ENCODE data around the gene HSD17B3.

Gene HSD17B3

GRCh38 chr9:96321515-96321914, 19.5 kb upstream of the HSD17B3 start:
- Histone ChIP-seq H3K4me3 (ENCODE audit: low read depth, low read length) (no peak overlapping the region), H3K4me1 (no peaks in the 10 kb centered on the region), H3K9me3 (ENCODE audit: control insufficient read depth, low read length) (no peaks in the 10 kb centered on the region), H3K36me3 (ENCODE audit: control insufficient read depth, insufficient read depth, low read length) (no peaks in the 10 kb centered on the region), H2AFZ (no peak overlapping the region), H3K27me3 (ENCODE audit: control insufficient read depth, insufficient read depth, low read length) (no peaks in the 10 kb centered on the region), H3K4me2 (ENCODE audit: low read length) (no peak overlapping the region), H3K27ac (no peak overlapping the region), H3K9ac (no peak overlapping the region), H3K79me2 (no peaks in the 10 kb centered on the region)
- no peak for TF ChIP-seq CTCF (IDR thresholded peaks at IDR 0.05)

GRCh38 chr9:96320749-96321280, 18.8 kb upstream of the HSD17B3 start:
- Histone ChIP-seq H3K36me3 (ENCODE audit: control insufficient read depth, insufficient read depth, low read length) (no peaks in the 10 kb centered on the region), H3K4me3 (ENCODE audit: low read depth, low read length) (no peak overlapping the region)
- TF ChIP-seq CTCF (IDR thresholded peaks at IDR 0.05) = no peak

GRCh38 chr9:96318921-96319565, 17.1 kb upstream of the HSD17B3 start:
- no peaks in the 10 kb centered on the region for H3K27me3 ChIP-seq (ENCODE audit: control insufficient read depth, insufficient read depth, low read length)
- no peaks in the 10 kb centered on the region for H3K4me1 ChIP-seq
- TF ChIP-seq CTCF (IDR thresholded peaks at IDR 0.05) = no peak
- H2AFZ ChIP-seq = no peak overlapping the region
- no peak overlapping the region for H3K4me3 ChIP-seq (ENCODE audit: low read depth, low read length)
- no peaks in the 10 kb centered on the region for H3K36me3 ChIP-seq (ENCODE audit: control insufficient read depth, insufficient read depth, low read length)
- H3K4me2 ChIP-seq (ENCODE audit: low read length) = no peak overlapping the region
- no peak overlapping the region for H3K9ac ChIP-seq
- no peaks in the 10 kb centered on the region for H3K9me3 ChIP-seq (ENCODE audit: control insufficient read depth, low read length)
- no peak overlapping the region for H3K27ac ChIP-seq
- no peaks in the 10 kb centered on the region for H3K79me2 ChIP-seq

More at GRCh38 chr9:96320749-96321280, 18.8 kb upstream of the HSD17B3 start:
- H3K4me1 ChIP-seq = no peaks in the 10 kb centered on the region
- H2AFZ ChIP-seq = no peak overlapping the region
- H3K9me3 ChIP-seq (ENCODE audit: control insufficient read depth, low read length) = no peaks in the 10 kb centered on the region
- H3K27me3 ChIP-seq (ENCODE audit: control insufficient read depth, insufficient read depth, low read length) = no peaks in the 10 kb centered on the region
- no peak overlapping the region for H3K4me2 ChIP-seq (ENCODE audit: low read length)
- no peaks in the 10 kb centered on the region for H3K79me2 ChIP-seq
- H3K9ac ChIP-seq = no peak overlapping the region
- H3K27ac ChIP-seq = no peak overlapping the region

GRCh38 chr9:96317335-96317980, 15.5 kb upstream of the HSD17B3 start:
- no peak overlapping the region for H3K4me3 ChIP-seq (ENCODE audit: low read depth, low read length)
- no peaks in the 10 kb centered on the region for H3K79me2 ChIP-seq
- H3K27me3 ChIP-seq (ENCODE audit: control insufficient read depth, insufficient read depth, low read length) = no peaks in the 10 kb centered on the region
- TF ChIP-seq CTCF (IDR thresholded peaks at IDR 0.05) = peak; percentile 81
- no peaks in the 10 kb centered on the region for H3K9me3 ChIP-seq (ENCODE audit: control insufficient read depth, low read length)
- H3K4me1 ChIP-seq = no peaks in the 10 kb centered on the region
- H2AFZ ChIP-seq = no peak overlapping the region
- no peak overlapping the region for H3K4me2 ChIP-seq (ENCODE audit: low read length)
- no peaks in the 10 kb centered on the region for H3K36me3 ChIP-seq (ENCODE audit: control insufficient read depth, insufficient read depth, low read length)
- no peak overlapping the region for H3K9ac ChIP-seq
- H3K27ac ChIP-seq = no peak overlapping the region

All from parathyroid adenoma (tissue), 2 donors.